Measurements from ENCODE around the gene ANKMY2. TPM values are rescaled to one million over a fixed set of nuclear protein-coding genes. Genes with fewer than 3 reads are reported as not detected.
A peak's percentile ranks its signal among the peaks of the same experiment; 100 is the strongest.

The ANKMY2 gene
- total RNA-seq, 1 donor from 2014 or later = 9.4 TPM

GRCh38 chr7:16646472-16647072 is 1.0 kb upstream of the ANKMY2 start:
- no peak for TF ChIP-seq CTCF (IDR thresholded peaks at IDR 0.05; ENCODE audit: partially characterized antibody, unreplicated experiment)
- peak overlapping the region; percentile 100 for H3K27ac Mint-ChIP-seq (ENCODE audit: unreplicated experiment)
- no peaks in the 10 kb centered on the region for H3K36me3 Mint-ChIP-seq (ENCODE audit: unreplicated experiment)
- peak overlapping the region; percentile 99 for H3K4me3 Mint-ChIP-seq (ENCODE audit: unreplicated experiment)
- H3K9me3 Mint-ChIP-seq (ENCODE audit: unreplicated experiment) = peaks cover 12% of the 10 kb centered on the region
- peak; percentile 60 for DNase-seq
- H3K27me3 Mint-ChIP-seq (ENCODE audit: unreplicated experiment) = peaks cover 9% of the 10 kb centered on the region
- H3K4me1 Mint-ChIP-seq (ENCODE audit: low read depth, unreplicated experiment) = peaks cover 30% of the 10 kb centered on the region

- Mint-ChIP-seq H3K9me3 (ENCODE audit: unreplicated experiment) (peaks cover 12% of the 10 kb centered on the region), H3K36me3 (ENCODE audit: unreplicated experiment) (no peaks in the 10 kb centered on the region), H3K4me3 (ENCODE audit: unreplicated experiment) (peak overlapping the region; percentile 99), H3K4me1 (ENCODE audit: low read depth, unreplicated experiment) (peaks cover 24% of the 10 kb centered on the region), H3K27me3 (ENCODE audit: unreplicated experiment) (peaks cover 9% of the 10 kb centered on the region), H3K27ac (ENCODE audit: unreplicated experiment) (peak overlapping the region; percentile 100)
- TF ChIP-seq CTCF (IDR thresholded peaks at IDR 0.05; ENCODE audit: partially characterized antibody, unreplicated experiment) = no peak
- peak; percentile 67 for DNase-seq
Measured at GRCh38 chr7:16644636-16645592, 640 bp downstream of the ANKMY2 start.

GRCh38 chr7:16644157-16644556 is 1.4 kb downstream of the ANKMY2 start:
- TF ChIP-seq CTCF (IDR thresholded peaks at IDR 0.05; ENCODE audit: partially characterized antibody, unreplicated experiment) = no peak
- Mint-ChIP-seq H3K9me3 (ENCODE audit: unreplicated experiment) (peaks cover 12% of the 10 kb centered on the region), H3K27ac (ENCODE audit: unreplicated experiment) (peak overlapping the region; percentile 35), H3K4me1 (ENCODE audit: low read depth, unreplicated experiment) (peaks cover 20% of the 10 kb centered on the region), H3K36me3 (ENCODE audit: unreplicated experiment) (no peaks in the 10 kb centered on the region), H3K4me3 (ENCODE audit: unreplicated experiment) (peak overlapping the region; percentile 99), H3K27me3 (ENCODE audit: unreplicated experiment) (peaks cover 9% of the 10 kb centered on the region)
- no peak for DNase-seq

- H3K4me3 Mint-ChIP-seq (ENCODE audit: unreplicated experiment) = no peak overlapping the region
- H3K27ac Mint-ChIP-seq (ENCODE audit: unreplicated experiment) = no peak overlapping the region
- H3K9me3 Mint-ChIP-seq (ENCODE audit: unreplicated experiment) = no peaks in the 10 kb centered on the region
- DNase-seq = no peak
- H3K4me1 Mint-ChIP-seq (ENCODE audit: low read depth, unreplicated experiment) = peaks cover 1% of the 10 kb centered on the region
- no peak for TF ChIP-seq CTCF (IDR thresholded peaks at IDR 0.05; ENCODE audit: partially characterized antibody, unreplicated experiment)
- no peaks in the 10 kb centered on the region for H3K36me3 Mint-ChIP-seq (ENCODE audit: unreplicated experiment)
- H3K27me3 Mint-ChIP-seq (ENCODE audit: unreplicated experiment) = no peaks in the 10 kb centered on the region
Measured at GRCh38 chr7:16638282-16639280, 7.0 kb downstream of the ANKMY2 start.

Data from glutamatergic neuron (in vitro differentiated cells).